Femur (tissue), 1 donor: ENCODE data around the gene FAM163B.
"Not testable (repeated sequence)": the region's sequence is repeated elsewhere in the genome, so short reads cannot be mapped to it uniquely, and the experiment has no call there.

Experiments used
- DNase-seq: peaks from one replicate; pipeline ENCODE4 v3.0.0-alpha.2; 2017

FAM163B gene

DNA sequence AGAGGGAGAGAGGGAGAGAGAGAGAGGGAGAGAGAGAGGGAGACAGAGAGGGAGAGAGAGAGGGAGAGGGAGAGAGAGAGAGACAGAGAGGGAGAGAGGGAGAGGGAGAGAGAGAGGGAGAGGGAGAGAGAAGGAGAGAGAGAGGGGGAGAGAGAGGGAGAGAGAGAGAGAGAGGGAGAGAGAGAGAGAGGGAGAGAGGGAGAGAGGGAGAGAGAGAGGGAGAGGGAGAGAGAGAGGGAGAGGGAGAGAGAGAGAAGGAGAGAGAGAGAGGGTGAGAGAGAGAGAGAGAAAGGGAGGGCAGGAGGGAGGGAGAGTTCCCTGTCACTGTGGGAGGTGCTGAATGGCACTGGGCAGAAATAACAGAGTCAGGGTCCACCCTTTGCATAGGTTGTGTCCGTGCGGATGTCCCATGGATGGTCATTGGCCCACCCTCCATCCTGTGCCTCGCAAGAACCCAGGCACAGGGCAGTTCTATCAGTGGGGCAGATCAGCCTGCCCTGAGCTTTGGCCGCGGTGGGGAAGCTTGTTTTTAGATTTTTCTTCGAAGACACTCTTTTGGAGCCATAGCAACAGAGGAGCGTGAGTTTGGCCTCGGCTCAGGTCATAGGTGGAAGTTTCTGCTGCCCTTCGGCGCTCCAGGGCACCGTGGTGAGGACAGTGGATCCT is 44.6 kb downstream of the FAM163B start:
- DNase-seq = no peak

- not testable (repeated sequence) for DNase-seq
Observed at GRCh38 chr9:133563814-133564213, 45.4 kb downstream of the FAM163B start.

GRCh38 chr9:133563291-133563796 is 45.8 kb downstream of the FAM163B start:
- DNase-seq = peak; percentile 57

GRCh38 chr9:133562611-133563290 is 46.4 kb downstream of the FAM163B start:
- no peak for DNase-seq

GRCh38 chr9:133561976-133562554 is 47.1 kb downstream of the FAM163B start:
- no peak for DNase-seq

DNA sequence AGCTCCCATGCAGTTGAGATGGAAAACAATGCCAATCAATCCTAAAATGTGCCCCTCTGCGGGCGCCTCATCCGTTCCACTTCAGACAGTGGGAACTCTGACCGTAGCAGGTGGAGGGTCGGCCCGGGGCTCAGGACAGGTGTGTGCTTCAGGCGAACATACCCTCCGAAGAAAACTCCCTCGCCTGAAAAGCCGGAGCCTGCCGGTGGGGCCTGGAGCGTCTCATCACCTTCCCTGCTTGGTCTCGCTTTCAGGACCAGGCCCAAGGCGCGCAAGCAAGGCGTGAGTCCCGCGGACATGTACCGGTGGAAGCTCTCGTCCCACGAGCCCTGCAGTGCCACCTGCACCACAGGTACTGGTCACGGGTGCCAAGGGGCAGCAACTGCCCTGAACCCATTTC is 48.2 kb downstream of the FAM163B start:
- no peak for DNase-seq

GRCh38 chr9:133560311-133560710 is 48.9 kb downstream of the FAM163B start:
- no peak for DNase-seq

DNA sequence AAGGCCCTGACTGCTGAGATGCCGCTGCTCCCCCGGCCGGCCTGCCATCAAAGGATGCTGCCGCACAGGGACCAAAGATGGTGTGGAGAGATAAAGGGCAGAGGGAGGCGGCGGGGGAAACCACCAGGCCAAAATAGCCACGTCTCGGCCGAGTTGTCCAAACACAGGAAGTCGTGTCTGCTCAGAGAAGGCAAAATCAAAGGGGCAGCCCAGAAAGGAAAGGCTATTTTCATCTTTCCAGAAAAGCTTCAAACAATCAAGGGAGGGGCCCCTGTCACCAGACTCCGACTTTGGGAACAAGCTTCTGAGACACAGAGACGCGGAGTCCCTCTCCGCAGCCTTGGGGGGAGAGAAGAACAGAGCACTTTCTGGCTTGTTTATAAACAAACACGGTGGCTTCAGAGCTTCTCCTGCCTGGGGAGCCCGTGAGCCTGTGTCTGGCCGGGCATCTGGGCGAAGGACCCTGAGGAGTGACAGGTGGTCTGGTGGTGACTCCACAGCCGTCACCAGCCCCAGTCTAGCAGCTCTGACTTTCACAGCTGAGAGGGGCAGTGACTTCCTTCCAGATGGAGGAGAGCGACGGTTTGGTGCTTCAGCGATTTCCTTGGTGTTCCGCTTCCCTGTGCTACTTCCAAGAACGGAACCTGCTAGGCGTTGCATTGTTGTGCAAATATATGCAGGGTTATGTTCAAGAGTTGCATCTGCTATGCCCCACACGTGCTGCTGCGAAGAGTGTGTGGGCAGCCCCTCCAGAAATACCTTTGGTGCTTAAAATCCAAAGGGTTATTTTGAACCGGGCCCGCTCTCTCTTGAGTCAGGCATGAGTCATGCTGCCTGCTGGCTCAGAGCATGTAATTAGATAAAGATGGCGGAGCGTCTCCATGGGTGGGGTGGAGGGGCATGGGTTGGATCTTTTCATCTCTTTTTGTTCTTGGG is 50.7 kb downstream of the FAM163B start:
- DNase-seq = peak; percentile 63

DNA sequence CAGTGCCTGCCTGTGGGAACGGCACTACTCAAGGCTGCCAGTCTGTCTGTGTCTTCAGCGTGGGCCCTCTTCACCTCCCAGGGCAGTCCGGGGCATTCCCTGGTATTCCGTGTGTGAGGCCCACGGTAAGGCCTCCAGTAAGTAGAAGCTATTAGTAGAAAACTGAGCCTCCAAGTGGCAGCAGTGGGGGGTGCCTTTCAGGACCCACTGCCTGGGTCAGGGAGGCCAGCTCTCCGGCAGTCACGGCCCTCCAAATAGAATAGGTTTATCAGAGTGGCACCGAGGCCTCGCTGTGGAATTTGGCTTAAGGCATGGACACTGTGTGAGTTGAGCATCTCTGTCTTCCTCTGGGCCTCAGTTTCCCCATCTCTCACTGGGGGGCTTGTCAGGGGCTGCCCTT is 51.6 kb downstream of the FAM163B start:
- no peak for DNase-seq

DNA sequence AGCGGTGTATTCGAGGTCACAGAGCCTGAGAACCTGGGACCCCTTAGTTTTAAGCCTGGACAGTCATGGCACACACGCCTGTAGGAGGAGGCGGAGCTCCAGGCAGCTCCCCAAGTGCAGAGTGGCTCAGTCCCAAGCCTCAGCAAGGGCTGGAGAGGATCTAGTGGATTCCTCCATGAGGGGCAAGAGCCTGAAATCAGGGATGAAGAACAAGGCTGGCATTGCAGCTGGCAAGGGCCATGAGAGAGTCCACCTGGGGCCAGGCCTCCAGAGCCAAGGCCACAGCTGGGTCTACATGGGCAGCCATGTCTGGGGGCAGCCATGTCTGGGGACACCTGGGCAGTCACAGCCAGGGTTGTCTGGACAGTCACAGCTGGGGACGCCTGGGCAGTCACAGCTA is 52.8 kb downstream of the FAM163B start:
- no peak for DNase-seq

- no peak for DNase-seq
Observed at GRCh38 chr9:133554729-133555128, 54.5 kb downstream of the FAM163B start.

GRCh38 chr9:133553973-133554713 is 55.0 kb downstream of the FAM163B start:
- DNase-seq = no peak

DNA sequence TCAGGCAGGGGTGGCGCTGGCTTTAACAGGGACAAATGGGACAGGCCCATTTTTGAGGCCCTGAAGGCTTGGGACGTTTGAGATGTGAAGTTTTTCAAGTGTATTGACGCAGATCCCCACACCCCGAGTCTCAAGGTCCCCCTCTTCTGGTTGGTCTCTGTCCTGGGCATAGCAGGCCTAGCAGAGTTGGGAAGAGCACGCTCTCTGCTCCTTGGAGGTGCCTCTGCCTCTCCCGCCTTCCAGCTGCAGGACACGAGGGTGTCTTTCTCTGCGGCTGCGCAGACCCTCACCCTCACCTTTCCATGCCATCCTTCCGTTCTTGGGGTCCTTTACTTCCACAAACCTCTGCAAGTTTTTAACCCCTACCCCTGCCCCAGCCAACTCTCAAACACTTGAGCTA is 56.1 kb downstream of the FAM163B start:
- DNase-seq = no peak

GRCh38 chr9:133552236-133552635 is 57.0 kb downstream of the FAM163B start:
- DNase-seq = no peak

DNA sequence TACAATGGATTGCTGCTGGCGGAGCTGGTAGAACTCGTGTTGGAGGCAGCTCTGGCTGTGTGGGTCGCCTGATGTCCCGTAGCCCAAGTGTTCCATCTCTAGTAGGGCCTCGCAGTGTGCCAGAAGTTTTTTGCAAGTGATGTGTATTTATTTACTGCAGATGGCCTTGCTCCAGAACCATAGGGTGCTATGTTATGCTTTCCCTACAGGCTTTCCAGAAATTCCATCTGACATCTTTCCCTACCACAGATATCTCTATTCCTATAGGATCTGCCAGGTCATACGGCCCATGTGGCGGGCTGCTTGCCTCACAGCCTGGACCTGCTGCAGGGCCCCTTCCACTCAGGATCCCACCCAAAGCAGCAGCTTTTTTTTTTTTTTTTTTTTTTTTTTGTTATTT is 57.7 kb downstream of the FAM163B start:
- no peak for DNase-seq

- no peak for DNase-seq
Observed at GRCh38 chr9:133547116-133547515, 62.1 kb downstream of the FAM163B start.

GRCh38 chr9:133546287-133546680 is 62.9 kb downstream of the FAM163B start:
- no peak for DNase-seq

DNA sequence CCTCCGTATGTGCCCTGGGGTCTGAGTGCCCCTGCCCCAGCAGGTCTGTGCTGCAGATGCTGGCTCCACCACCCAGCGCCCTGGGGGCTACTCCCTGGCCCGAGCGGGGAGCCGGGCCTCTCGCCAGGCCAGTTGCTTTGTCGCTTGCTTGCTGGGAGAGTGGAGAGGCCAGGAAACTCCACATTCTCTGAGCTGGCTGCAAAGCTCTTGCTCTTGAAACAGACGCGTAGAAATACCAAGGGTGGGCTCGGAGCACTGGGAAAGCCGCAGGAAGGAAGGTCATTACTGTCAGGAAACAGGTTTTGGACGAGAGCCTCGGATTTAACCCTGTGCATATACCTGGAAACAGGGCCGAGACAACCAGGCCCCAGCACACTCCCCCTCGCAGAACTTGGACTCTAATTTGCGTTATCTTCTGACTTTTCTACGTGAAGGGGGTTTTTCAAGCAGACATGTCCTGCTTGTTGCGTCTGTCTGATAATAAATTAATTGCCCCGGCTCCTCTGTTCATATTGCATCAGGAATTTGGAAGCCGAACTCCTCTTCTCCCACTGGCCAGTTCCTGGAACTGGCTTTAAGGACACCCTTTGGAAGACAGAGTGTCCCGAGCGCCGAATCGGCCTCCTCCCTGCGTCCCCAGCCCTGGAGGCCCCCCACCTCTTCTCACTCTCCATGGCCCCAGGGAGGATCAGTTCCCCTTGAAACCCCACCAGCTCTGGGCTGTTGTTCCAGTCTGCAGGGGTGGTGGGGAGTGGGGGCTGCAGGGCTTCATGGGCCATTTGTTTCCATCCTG is 63.5 kb downstream of the FAM163B start:
- DNase-seq = no peak

DNA sequence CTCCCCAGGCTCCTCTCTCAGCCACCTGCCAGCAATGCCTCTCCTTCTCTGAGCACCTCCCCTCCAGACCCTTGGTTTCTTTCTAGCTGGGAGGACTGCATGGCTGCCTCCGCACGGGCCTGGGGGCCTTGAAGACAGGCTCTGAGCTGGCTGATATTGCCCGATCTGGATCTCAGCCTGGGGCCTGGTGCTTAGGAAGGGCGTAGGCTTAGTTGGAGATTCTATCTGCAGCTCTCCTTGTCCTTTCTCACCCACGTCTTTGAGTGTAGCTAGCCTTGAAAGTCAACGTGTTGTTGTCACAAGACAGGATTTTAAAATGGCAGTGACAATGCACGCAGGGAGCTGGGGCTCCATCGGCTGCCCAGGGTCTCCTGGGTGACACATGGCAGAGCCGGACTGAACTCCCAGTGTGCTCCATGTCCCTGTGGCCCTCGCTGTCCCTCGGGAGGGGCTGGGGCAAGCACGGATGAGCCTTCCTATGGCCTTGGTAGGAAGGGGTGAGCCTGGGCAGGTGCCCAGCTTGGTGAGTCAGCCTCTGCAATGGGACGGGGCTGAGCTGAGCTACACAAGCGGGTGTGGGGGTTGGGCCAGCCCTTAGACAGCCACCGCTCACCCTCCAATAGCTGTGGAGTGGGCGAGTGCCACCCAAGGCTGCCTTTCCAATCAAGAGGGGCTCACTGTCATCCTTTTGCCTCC is 65.3 kb downstream of the FAM163B start:
- no peak for DNase-seq

GRCh38 chr9:133542002-133542401 is 67.2 kb downstream of the FAM163B start:
- no peak for DNase-seq

- no peak for DNase-seq
Observed at GRCh38 chr9:133540698-133541025, 68.5 kb downstream of the FAM163B start.
